NCI-H1417 treated with DMSO at 0.1 percent for 48 hours (cell line): ENCODE data around the gene EIF6.
"Not testable (repeated sequence)": the region's sequence is repeated elsewhere in the genome, so short reads cannot be mapped to it uniquely, and the experiment has no call there.

Source experiments
- DNase-seq: peaks from one replicate; lab custom pipeline; 2025; lab: John Stamatoyannopoulos, UW

EIF6 gene

DNA sequence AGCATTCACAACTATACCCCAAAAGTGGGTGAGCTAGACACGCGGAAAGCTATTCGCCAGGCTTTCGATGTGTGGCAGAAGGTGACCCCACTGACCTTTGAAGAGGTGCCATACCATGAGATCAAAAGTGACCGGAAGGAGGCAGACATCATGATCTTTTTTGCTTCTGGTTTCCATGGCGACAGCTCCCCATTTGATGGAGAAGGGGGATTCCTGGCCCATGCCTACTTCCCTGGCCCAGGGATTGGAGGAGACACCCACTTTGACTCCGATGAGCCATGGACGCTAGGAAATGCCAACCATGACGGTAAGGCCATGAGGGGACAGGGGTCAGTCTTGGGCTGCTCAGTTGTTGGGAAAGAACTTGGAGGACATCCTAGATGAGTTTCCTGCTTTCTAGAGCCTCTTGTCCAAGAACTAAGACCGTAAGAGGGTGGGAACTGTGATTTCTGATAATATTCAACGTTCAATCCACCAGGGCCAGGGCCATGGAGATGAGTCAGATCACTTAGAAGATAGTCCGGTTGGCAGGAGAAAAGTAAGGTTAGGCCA, 30.0 kb downstream of the EIF6 start:
- DNase-seq, result no peak

DNA sequence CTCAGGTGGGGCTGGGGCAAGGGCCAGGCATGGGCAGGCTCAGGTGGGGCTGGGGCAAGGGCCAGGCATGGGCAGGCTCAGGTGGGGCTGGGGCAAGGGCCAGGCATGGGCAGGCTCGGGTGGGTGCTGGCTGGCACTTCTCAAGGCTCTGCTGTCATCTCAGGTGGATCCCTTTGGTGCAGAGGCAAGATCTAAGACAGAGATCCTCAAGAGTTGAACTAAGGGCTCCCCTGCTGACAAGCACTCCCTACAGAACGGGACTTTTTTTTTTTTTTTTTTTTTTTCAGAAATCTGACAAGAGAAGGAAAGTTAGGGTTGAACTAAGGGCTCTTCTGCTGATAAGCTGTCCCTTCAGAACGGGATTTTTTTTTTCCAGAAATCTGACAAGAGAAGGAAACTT, 31.6 kb downstream of the EIF6 start:
- DNase-seq, result no peak

DNA sequence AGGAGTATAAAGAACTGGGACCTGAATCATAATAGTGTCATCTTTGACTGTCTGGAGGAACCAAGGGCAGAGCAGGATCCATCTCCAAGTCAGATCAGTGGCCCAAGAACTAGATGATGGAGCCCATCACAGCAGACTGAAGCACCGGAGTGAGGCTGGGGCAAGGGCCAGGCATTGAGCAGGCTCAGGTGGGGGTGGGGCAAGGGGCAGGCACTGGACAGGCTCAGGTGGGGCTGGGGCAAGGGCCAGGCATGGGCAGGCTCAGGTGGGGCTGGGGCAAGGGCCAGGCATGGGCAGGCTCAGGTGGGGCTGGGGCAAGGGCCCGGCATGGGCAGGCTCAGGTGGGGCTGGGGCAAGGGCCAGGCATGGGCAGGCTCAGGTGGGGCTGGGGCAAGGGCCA, 32.0 kb downstream of the EIF6 start:
- DNase-seq, result not testable (repeated sequence)

DNA sequence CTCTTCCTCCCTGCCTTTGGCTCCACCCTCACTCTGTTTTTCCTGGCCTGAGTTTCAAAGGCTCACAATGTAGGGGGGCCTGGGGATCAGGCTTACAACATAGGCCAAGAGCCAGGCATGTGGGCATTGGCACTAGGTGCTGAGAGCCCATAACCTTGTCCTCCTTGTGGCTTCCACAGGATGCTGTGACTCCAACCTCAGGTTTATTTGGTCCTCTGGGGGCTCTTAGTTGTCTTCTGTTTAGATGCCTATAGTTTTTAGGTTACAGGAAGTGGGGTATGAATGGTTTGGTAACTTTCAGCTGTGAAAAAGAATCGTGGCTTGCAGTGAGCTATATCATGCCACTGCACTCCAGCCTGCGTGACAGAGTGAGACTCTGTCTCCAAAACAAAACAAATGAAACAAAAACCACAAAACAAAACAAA, 32.5 kb downstream of the EIF6 start:
- no peak for DNase-seq

DNA sequence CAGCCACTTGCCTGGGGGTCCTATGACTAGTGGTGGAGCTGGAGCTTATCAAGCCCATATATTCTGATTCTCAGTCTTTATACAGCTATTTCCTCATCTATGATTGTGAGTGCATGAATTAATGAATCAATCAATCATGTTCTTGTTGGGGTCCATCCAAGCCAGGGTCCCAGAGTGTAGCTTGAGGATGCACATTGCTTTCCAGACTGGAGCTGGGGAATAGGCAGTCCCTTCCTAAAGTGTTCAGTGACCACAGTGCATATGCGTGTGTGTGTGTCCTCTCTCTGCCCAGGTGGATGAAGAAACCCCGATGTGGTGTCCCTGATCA, 33.0 kb downstream of the EIF6 start:
- no peak for DNase-seq

DNA sequence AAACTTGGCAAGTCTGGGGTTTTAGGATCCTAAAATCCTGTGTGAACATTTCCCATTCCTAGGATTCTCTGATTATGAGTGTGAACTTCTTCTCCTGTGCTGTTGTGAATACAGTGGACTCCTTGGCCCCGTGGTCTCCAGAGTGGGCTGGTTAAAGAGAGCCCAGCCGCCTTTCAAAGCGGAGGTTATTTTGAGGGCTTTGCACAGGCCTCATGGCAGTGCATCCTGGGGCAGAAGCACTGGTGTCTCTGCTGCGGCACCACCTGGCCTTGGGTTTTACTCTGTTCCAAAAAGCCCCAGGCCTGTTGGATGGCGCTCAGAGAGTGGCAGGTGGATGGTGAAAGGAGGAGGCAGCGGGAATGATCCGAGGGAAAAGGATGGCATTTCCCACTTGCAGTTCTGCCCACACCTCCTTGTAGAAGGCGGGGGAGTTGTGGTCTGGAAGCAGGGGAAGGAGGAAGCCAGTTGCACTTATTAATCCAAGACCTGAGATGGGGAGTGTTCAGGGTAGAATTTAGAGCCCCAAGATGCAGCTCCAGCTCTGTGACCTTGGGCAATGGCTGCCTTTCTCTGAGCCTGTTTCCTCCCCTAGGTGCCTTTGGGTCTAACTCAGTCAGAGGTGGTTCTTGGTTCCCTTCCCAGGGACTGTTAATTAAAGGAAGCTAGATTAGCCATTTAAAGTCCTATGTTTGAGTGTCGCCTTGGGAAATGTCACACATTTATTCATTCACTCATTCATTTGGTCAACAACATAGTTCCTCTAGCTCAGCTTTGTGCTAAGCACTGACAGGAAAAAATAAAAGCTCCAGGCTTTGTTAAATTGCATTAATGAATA, 35.7 kb downstream of the EIF6 start:
- DNase-seq, result no peak

DNA sequence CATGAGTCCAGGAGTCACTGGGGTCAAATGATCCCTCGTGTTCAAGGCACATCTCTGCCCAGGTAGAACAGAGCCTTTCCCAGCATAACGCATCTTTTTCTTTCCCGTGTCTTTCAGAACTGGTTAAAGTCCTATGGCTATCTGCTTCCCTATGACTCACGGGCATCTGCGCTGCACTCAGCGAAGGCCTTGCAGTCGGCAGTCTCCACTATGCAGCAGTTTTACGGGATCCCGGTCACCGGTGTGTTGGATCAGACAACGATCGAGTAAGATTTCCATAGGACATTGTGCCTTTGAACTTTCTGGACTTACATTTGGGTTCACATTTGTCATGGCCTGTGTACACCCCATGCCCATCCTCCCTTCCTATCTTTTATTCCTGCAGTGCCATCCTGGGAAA, 37.8 kb downstream of the EIF6 start:
- DNase-seq, result no peak

DNA sequence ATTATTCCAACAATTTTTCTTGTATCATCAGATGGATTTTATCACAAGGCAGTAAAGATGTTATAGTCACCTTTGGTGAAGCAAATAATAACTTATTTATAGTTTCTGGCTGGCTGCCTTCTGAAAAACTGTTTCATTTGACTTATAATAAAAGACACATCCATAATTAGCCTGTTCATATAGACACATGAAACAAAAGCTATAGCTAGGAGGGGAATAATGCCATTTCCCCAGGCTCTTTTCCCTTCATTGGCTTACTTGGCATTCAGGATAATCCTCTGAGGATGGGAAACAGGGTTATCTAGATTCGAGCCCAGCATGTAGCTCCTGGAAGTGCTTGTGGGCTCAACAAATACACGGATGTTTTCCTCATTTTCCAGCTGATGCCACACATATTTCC, 40.6 kb downstream of the EIF6 start:
- no peak for DNase-seq

DNA sequence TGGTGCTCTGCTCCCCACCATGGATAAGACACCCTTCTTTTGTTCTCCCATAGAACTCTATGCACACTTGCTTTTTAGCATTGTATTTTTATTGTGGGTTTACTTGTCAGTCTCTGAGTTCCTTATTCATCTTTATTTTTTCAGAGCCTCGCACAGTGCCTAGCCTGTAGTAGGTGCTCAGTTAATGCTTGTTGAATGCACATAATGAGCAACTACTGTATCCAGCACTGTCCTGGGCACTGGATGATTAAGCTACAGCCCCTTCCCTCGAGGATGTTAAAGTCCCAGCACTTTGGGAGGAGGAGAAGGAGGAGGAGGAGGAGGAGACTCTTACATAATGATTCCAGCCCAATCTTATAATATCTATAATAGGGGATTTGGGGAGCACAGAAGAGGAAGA, 41.3 kb downstream of the EIF6 start:
- no peak for DNase-seq

DNA sequence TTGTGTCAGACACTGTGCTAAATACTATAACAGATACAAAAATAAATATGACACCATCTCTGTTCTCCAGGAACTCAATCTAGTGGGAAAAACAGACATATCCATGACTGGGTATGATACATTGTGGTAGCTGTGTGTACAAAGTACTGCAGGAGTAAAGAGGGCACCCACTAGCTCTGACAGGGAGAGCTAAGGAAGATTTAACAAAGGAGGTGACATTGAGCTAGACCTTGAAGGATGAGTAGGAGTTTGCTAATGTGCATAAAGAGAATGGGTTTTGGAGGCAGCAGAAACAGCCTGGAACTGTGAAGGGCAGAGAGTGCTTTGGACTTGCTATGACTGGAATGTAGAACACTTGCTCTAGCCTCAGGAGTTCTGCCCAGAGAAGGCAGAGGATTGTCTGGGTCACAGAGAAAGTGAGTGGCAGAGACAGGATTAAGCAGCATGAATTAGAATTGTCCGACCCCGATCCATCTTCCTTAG, 43.7 kb downstream of the EIF6 start:
- no peak for DNase-seq

DNA sequence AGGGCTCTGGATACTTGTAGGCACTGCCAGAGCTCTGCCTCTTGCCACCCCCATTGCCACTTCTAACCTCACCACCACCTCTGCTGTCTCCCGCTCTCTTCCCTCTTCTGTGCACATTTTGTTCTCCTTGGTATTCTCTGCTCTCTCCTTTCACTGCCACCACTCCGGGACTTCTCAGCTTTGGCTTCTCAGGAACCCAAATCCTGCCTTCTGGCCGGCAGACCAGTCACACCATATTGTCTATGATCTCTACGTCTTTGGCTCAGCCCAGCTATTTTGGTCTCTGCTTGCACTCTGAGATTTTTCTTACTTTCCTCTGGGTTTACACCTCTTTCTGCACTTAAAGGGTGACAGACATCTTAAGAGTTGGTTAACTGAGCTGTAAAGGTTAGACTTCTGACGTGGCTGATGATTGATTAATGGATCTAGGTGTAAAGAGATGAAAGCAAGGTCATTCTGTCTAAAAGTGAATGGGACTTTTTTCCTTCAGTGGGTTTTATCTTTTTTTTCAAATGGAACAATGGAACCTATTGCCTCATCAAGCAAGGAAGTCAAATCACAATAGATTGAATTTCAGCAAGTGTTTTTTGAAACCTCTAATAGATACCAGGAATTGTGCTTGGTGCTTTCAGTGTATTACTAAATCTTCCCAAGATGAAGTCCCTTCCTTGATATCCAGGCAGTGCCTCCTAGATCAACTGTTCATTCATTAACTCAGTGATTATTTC, 44.3 kb downstream of the EIF6 start:
- DNase-seq, result no peak

DNA sequence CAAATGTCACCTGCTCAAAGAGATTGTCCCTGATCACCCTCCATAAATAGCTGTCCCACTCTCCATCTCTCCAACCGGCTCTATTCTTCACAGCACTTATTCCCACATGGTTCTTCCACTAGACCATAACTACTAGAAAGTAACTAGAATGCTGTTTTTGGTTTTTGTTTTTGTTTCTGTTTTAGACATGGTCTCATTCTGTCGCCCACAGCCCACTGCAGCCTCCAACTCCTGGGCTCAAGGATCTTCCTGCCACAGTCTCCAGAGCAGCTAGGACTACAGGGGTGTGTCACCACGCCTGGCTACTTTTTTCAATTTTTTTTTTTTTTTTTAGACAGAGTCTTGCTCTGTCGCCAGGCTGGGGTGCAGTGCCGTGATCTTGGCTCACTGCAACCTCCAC, 45.8 kb downstream of the EIF6 start:
- DNase-seq, result no peak

DNA sequence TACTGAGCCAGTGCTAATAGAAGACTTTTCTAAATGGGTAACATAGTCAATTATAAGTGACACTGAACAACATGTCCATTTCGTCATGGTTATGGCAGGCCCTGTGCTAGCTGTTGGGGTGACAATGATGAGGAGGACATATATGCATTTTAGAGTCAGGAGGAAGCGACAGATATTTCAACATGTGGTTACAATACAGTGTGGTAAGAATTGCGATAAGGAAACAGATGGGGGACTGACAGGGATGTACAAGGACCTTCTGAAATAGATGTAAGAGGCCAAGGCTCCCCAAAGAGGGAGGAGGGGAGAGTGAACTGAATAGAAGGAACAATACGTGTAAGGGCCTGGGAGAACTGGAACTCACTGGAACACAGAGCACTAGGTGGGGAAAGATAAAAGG, 46.4 kb downstream of the EIF6 start:
- no peak for DNase-seq

DNA sequence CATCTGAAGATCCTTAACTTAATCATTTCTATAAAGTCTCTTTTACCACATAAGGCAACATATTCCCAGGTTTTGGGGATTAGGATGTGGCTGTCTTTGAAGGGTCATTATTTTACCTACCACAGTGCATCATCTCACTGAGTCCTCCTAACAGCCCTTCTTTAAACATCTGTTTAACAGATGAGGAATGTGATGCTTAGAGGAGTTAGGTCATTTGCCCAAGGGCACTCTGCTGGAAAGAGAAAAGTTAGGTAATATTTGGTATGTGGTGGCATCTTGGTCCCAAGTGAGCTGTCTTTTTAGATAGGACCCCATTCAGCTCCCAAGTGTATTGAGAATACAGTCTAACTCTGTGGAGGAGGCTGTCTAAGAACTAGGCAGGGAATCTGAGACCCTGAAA, 47.1 kb downstream of the EIF6 start:
- DNase-seq, result no peak

DNA sequence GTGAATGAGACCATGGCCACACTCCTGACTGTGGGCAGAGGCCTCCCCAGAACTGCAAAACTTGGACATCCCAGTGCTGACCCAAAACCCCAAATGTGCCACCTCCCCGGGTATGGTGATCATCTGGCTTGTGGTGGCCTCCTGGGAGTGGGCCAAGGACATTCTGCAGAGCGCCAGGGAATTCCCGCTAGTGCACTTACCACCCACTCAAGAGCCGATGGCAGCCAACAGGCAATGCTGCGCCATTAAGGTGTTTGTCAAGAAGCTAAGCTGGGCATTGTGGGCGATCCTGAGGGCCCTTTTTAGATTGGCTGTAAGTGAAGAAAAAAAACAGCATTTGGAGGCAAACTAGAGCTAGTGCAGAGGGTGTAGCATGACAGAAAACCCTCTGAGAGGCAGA, 48.7 kb downstream of the EIF6 start:
- no peak for DNase-seq

DNA sequence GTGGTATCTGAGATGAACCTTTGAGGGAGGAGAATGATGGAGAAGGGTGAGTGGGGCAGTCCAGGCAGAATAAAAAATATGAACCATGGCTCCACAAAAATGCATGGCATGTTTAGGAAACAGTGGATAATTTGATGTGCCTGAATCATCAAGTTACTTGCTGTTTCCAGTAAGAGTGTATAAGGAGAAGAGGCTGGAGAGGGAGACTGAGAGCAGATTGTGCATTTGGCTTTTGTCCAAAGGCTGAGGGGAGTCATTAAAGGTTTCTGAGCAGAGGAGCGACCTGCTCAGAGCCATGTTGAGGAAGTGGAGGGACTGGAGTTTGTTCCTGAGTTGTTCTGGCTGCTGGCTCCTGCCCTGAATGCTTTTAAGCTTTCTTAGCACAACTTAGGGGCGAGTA, 52.0 kb downstream of the EIF6 start:
- DNase-seq, result no peak
